GM19438 (cell line): Measurements from ENCODE around the gene HEATR9.

ENCODE experiments used
- ATAC-seq: cut with Tn5 transposase; IDR thresholded peaks from one replicate; pipeline ENCODE4 v1.9.1; 2021; ENCODE audit warnings: low read depth; ENCODE audit not compliant: unreplicated experiment

Gene HEATR9

DNA sequence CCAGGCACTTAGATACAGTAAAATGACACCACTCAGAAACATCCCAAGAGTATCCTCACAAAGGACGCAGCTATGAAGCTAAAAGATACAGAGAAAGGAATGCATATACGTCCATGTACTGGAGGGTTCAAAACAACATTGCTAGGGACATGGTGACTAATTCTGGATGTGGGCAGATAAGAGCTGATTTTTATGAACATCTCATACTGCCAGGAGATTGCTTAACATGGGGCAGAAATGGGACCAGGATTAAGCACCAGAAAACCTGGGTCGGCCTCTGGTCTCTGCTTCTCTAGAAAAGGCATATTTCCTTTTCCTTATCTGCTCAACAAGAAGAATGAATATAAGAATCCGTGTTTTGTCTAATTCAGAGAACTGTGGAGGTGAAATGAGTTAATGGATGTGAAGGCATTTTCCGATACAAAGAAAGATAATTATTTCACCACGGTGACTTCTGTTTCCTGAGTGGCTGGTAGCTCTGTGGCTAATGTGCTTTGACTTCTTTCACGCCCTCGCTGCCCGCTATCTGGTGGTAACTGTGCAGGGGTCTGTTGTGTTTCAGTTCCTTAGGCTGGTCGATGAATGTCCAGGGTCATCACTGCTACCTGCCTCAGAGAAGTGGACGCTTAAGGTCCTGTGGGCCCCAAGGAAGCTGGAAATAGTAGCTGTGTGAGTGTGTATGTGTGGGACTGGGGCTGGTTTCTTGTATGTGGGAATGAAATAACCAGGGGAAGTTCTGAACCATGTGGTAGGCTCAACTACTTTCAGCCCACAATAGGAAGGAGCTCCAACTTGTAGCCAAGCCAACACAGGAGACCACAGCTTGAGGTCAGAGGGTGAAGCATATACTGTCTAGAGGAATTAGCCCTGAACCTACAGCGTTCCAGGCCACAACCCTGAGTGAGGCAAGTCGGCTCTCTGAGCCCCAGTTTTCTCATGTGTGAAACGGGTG lies 27.2 kb upstream of the HEATR9 start:
- ATAC-seq = no peak

DNA sequence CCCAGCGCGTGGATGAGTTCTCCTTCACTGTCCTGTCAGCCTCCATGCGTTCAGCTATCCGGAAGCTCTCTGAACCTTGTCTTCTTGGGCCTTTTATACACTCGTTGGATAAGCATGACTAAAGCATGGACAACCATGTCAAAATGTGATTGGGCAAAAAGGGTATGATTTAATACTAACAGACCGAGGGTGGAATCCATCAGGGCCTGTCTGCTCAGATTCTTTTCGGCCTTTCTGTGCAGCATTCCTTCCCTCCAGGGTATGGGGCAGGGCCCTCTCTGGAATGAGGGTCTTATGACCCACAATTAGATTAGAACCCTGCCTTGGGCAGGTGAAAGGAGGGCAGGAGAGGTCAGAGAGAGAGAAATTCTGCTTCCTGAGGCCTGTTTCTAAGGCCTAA lies 25.5 kb upstream of the HEATR9 start:
- no peak for ATAC-seq

DNA sequence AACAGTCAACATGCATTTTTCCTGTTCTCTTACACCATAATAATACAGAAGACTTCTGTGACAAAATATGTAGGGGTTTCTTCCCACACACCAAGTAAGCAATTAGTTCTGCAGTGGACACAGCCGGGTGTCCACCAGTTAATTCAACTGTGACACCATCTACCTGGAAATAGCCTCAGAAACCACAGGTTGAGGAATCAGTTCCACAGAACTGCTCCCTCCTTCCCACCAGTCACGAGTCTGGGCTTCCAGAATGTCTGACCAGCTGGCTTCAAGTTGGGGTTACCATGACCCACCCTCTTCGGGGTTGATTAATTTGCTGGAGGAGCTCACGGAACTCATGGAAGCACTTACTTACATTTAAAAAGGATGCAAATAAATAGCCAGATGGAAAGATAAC lies 25.1 kb upstream of the HEATR9 start:
- ATAC-seq = no peak

GRCh38 chr17:35892091-35893035 lies 23.7 kb upstream of the HEATR9 start:
- no peak for ATAC-seq

GRCh38 chr17:35891269-35891668 lies 22.6 kb upstream of the HEATR9 start:
- no peak for ATAC-seq

DNA sequence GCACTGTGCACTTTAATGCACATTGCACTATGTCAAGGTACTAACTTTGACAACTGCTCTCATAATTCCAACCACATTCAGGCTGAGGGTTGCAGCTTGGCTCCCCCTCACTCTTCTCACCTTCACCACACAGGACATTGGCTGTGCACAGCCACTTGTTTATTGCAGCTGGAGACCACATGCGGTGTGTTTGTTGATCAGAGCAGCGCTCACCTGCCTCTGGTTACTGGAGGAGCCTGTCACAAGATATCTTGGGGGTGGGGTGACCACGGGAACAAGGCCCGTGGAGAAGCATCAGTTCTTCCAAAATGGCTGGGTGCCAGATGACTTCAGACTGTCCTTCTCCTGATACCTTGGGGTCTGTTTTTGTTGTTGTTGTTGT lies 22.1 kb upstream of the HEATR9 start:
- ATAC-seq = no peak

DNA sequence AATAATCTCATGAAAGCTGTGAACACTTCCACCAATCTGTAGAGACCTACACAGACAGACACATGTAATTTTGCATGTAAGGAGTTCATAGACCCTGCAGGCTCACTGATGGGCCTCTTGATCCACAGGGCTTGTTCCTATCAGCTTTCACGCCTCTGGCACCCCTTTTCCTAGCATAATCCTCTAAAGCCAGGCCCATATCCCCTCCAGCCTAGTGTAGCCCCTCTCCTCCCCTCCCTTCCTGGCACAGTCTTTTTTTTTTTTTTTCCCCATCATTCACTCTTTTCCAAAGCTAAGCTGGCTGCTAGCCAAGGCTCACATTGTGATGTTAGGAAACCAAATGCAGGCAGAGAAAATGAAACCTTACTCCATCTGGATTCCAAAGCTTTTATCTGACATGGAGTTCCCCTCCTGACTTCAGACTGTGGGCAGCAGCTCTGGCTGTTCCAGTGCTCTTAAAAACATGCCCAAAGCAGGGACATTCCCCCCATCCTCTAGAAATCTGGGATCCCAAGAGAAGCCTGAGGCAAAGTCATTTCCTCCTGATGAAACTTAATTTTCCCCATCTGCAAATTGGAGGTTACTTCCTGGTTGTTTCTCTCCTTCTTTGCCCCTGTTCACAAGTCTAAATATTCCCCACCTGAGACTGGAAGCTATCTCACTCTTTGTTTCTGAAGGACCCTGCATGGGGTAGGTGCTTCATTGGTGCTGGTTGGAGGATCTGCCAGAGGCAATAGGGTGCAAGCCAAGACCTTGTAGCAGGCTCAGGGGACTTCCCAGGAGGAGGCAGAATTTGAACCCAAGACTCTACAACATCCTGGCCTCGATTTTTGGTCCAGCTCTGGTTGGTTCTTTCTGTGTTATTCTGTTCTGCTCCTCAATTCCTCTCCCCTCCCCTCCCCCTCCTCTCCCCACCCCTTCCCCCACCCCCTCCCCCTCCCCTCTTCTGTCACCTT lies 21.4 kb upstream of the HEATR9 start:
- ATAC-seq = no peak

- ATAC-seq = no peak
These were observed 20.6 kb upstream of the HEATR9 start for GRCh38 chr17:35889241-35889640.

- peak; percentile 88 for ATAC-seq
These were observed 11.3 kb upstream of the HEATR9 start, which contains the start of gene CCL5 for GRCh38 chr17:35879773-35880654. TSS of gene CCL5 (minus strand) at chr17:35880360.

DNA sequence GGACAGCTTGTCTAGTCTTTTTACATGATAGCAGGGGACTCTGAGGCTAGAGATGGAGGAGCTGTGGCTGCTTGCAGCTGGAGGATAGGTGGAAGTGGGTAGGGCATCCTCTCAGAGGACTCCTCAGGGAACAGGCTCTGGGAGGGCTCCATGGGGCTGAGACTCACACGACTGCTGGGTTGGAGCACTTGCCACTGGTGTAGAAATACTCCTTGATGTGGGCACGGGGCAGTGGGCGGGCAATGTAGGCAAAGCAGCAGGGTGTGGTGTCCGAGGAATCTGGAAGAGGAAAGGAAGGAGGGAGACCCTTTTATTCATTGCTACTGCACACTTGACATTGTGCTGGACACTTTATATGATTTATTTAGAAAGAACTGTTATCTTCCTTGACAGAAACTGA lies 9.7 kb upstream of the HEATR9 start:
- ATAC-seq = no peak

GRCh38 chr17:35877345-35878029 lies 8.8 kb upstream of the HEATR9 start:
- no peak for ATAC-seq

- ATAC-seq = no peak
These were observed 7.8 kb upstream of the HEATR9 start for GRCh38 chr17:35876534-35876933.

- no peak for ATAC-seq
These were observed 7.1 kb upstream of the HEATR9 start for GRCh38 chr17:35875800-35876139.

GRCh38 chr17:35875072-35875799 lies 6.5 kb upstream of the HEATR9 start:
- ATAC-seq = no peak

GRCh38 chr17:35872196-35872980 lies 3.7 kb upstream of the HEATR9 start:
- no peak for ATAC-seq

DNA sequence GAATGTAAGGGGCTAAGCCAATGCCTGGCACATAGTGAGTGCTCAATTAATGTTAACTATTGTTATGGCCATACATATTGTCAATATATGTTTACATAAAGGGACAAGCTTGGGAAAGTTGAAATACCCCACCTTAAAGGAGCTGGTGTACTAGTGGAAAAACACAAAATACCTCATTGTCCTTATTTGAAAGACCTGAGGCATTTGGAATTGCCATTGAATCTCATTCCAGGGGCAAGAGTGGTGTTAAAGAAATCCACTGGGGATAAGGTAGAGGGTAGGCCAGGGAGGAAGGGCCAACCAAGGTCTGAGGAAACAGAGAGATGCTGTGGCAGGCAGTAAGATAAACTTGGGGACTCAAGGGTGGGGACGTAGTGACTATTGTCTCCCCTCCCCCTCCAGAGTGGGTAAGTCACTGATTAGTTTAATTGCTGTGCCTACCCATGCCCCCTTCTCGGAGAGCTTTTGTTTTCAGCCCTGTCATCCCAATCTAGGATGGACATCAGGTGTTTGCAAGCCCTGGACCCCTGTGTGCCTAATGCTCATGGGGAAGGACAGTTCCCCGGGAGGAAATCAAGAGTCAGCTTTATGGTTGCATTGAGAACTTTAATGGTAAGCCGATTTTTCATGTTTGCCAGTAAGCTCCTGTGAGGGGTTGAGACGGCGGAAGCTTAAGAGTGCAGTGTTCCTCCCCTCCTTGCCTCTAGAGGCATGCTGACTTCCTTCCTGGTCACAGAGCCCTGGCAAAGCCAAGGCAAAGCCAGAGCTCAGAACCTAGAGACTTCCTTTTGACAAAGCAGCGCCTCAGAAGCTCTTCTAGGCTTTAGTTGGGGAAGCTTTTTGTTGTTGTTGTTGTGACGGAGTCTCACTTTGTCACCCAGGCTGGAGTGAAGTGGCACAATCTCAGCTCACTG lies 2.5 kb upstream of the HEATR9 start:
- no peak for ATAC-seq
